Parathyroid adenoma (tissue), 2 donors: Measurements from ENCODE around the gene DOCK7.

Experiments used
- H2AFZ ChIP-seq: fragments of 300-600 bp; sonication (generic); one replicate; pipeline ENCODE4 v1.7.0; 2017; ENCODE audit warnings: antibody characterized with exemption, mild to moderate bottlenecking
- H3K27ac ChIP-seq: fragments of 300-600 bp; sonication (generic); one replicate; pipeline ENCODE4 v1.7.0; 2017
- H3K27me3 ChIP-seq: fragments of 300-600 bp; sonication (generic); one replicate; pipeline ENCODE4 v1.7.0; 2017; ENCODE audit warnings: low read length; ENCODE audit not compliant: control insufficient read depth, insufficient read depth
- H3K36me3 ChIP-seq: fragments of 300-600 bp; sonication (generic); one replicate; pipeline ENCODE4 v1.7.0; 2017; ENCODE audit warnings: low read length; ENCODE audit not compliant: control insufficient read depth, insufficient read depth
- H3K4me1 ChIP-seq: fragments of 300-600 bp; sonication (generic); one replicate; pipeline ENCODE4 v1.7.0; 2017; ENCODE audit warnings: control low read depth
- H3K4me2 ChIP-seq: fragments of 300-600 bp; sonication (generic); one replicate; pipeline ENCODE4 v1.7.0; 2017; ENCODE audit warnings: low read length
- H3K4me3 ChIP-seq: fragments of 300-600 bp; sonication (generic); one replicate; pipeline ENCODE4 v1.7.0; 2017; ENCODE audit warnings: low read depth, low read length
- H3K79me2 ChIP-seq: fragments of 300-600 bp; sonication (generic); one replicate; pipeline ENCODE4 v1.7.0; 2017; ENCODE audit warnings: control low read depth
- H3K9ac ChIP-seq: fragments of 300-600 bp; sonication (generic); one replicate; pipeline ENCODE4 v1.7.0; 2017; ENCODE audit warnings: mild to moderate bottlenecking
- H3K9me3 ChIP-seq: fragments of 300-600 bp; sonication (generic); one replicate; pipeline ENCODE4 v1.7.0; 2017; ENCODE audit warnings: low read length; ENCODE audit not compliant: control insufficient read depth
- CTCF ChIP-seq: fragments of 300-600 bp; sonication (generic); IDR thresholded peaks from one replicate; pipeline ENCODE4 v1.7.0; 2017; ENCODE audit warnings: antibody characterized with exemption, mild to moderate bottlenecking
- donor health status: primary hyperparathyroidism.

DOCK7 gene

GRCh38 chr1:62637392-62638105 lies 50.6 kb downstream of the DOCK7 start:
- Histone ChIP-seq H3K4me2 (no peak overlapping the region), H3K27me3 (no peaks in the 10 kb centered on the region), H3K79me2 (no peaks in the 10 kb centered on the region), H2AFZ (no peak overlapping the region), H3K4me3 (no peak overlapping the region), H3K9me3 (no peaks in the 10 kb centered on the region), H3K4me1 (no peaks in the 10 kb centered on the region), H3K9ac (no peak overlapping the region), H3K27ac (no peak overlapping the region), H3K36me3 (no peaks in the 10 kb centered on the region)
- no peak for TF ChIP-seq CTCF

- H3K4me1 ChIP-seq: no peaks in the 10 kb centered on the region
- H3K27ac ChIP-seq: no peak overlapping the region
- no peaks in the 10 kb centered on the region for H3K27me3 ChIP-seq
- H3K79me2 ChIP-seq: no peaks in the 10 kb centered on the region
- no peak overlapping the region for H2AFZ ChIP-seq
- no peak for TF ChIP-seq CTCF
- H3K36me3 ChIP-seq: no peaks in the 10 kb centered on the region
- H3K4me3 ChIP-seq: no peak overlapping the region
- H3K9me3 ChIP-seq: no peaks in the 10 kb centered on the region
- H3K9ac ChIP-seq: no peak overlapping the region
- H3K4me2 ChIP-seq: no peak overlapping the region
These were observed 59.7 kb downstream of the DOCK7 start for GRCh38 chr1:62628506-62628905.

- H3K27ac ChIP-seq: no peak overlapping the region
- no peaks in the 10 kb centered on the region for H3K79me2 ChIP-seq
- no peak overlapping the region for H2AFZ ChIP-seq
- H3K4me1 ChIP-seq: no peaks in the 10 kb centered on the region
- no peak for TF ChIP-seq CTCF
- no peaks in the 10 kb centered on the region for H3K36me3 ChIP-seq
- no peak overlapping the region for H3K4me3 ChIP-seq
- H3K27me3 ChIP-seq: no peaks in the 10 kb centered on the region
- H3K9ac ChIP-seq: no peak overlapping the region
- no peaks in the 10 kb centered on the region for H3K9me3 ChIP-seq
- no peak overlapping the region for H3K4me2 ChIP-seq
These were observed 62.8 kb downstream of the DOCK7 start for GRCh38 chr1:62625415-62625814.

- Histone ChIP-seq H3K4me3 (no peak overlapping the region), H3K4me1 (no peaks in the 10 kb centered on the region), H3K36me3 (no peaks in the 10 kb centered on the region), H3K9me3 (no peaks in the 10 kb centered on the region), H3K27me3 (no peaks in the 10 kb centered on the region), H3K79me2 (no peaks in the 10 kb centered on the region), H3K4me2 (no peak overlapping the region), H3K9ac (no peak overlapping the region), H2AFZ (no peak overlapping the region), H3K27ac (no peak overlapping the region)
- TF ChIP-seq CTCF: no peak
These were observed 66.3 kb downstream of the DOCK7 start for GRCh38 chr1:62621907-62622306.

GRCh38 chr1:62613890-62614289 lies 74.3 kb downstream of the DOCK7 start:
- Histone ChIP-seq H3K4me2 (no peak overlapping the region), H2AFZ (no peak overlapping the region), H3K4me1 (no peaks in the 10 kb centered on the region), H3K36me3 (no peaks in the 10 kb centered on the region), H3K9me3 (no peaks in the 10 kb centered on the region), H3K79me2 (no peaks in the 10 kb centered on the region), H3K27me3 (no peaks in the 10 kb centered on the region), H3K27ac (no peak overlapping the region), H3K4me3 (no peak overlapping the region), H3K9ac (no peak overlapping the region)
- TF ChIP-seq CTCF: no peak
